Gastrocnemius medialis (tissue), 4 donors: ENCODE measurements around the gene PDE6G. TPM values are rescaled to one million over a fixed set of nuclear protein-coding genes. Genes with fewer than 3 reads are reported as not detected.

Experiments
- ATAC-seq, 2 donors: fragments of 150-250 bp; one replicate each; pipeline ENCODE4 v1.9.1; 2016
- DNase-seq, 2 donors: peaks; one replicate each; pipeline ENCODE4 v3.0.0-alpha.2; 2019
- H3K27ac ChIP-seq, 4 donors: fragments of 200-600 bp; sonication (generic); 1 replicate in 1 of 4; 2 replicates in 3 of 4; pipeline ENCODE4 v1.5.1; 2016 to 2018; ENCODE audit warnings: mild to moderate bottlenecking in 2 of 4, moderate library complexity in 1 of 4
- H3K27me3 ChIP-seq, 3 donors: fragments of 200-600 bp; sonication (generic) in 2 of 3; 1 replicate in 1 of 3; 2 replicates in 2 of 3; pipeline versions ENCODE4 v1.5.1 to v1.6.0; 2016 to 2019; ENCODE audit warnings: mild to moderate bottlenecking in 1 of 3, moderate library complexity in 1 of 3
- H3K36me3 ChIP-seq, 2 donors: fragments of 200-600 bp; sonication (generic) in 1 of 2; one replicate each; pipeline ENCODE4 v1.5.1; 2017 to 2018
- H3K4me1 ChIP-seq, 2 donors: fragments of 200-600 bp; sonication (generic) in 1 of 2; one replicate each; pipeline ENCODE4 v1.5.1; 2016 to 2017; ENCODE audit warnings: mild to moderate bottlenecking in 2 of 2
- H3K4me3 ChIP-seq, 4 donors: fragments of 200-600 bp; sonication (generic) in 3 of 4; 1 replicate in 1 of 4; 2 replicates in 3 of 4; pipeline ENCODE4 v1.5.1; 2016 to 2019; ENCODE audit warnings: mild to moderate bottlenecking in 2 of 4
- H3K9me3 ChIP-seq, 3 donors: fragments of 200-600 bp; sonication (generic) in 2 of 3; 1 replicate in 1 of 3; 2 replicates in 2 of 3; pipeline ENCODE4 v1.5.1; 2016 to 2019
- POLR2A ChIP-seq, 2 donors: fragments of 450-650 bp; IDR thresholded peaks; one replicate each; pipeline ENCODE4 v1.6.1; 2017; ENCODE audit warnings: antibody characterized with exemption in 2 of 2, mild to moderate bottlenecking in 2 of 2, moderate library complexity in 2 of 2
- in situ Hi-C, 4 donors: fragments of 200-750 bp; cut with MboI; loops; one replicate each; pipeline versions ENCODE4 v1.15.0 to v1.8.0; 2017; ENCODE audit warnings: low sequenced_read_pairs in 4 of 4
- intact Hi-C: fragments of 100-400 bp; cut with DNase I; formaldehyde crosslinking; loops from one replicate; pipeline ENCODE4 v1.15.1; 2023; ENCODE audit warnings: low total_unique reads
- total RNA-seq, 4 donors: library from RNA; depleted of rRNA; stranded (reverse); fragments of >200 nt; gene quantifications; one replicate each; pipeline versions ENCODE4 v1.1.0 to v1.2.3, GENCODE V29; 2016
- TF ChIP-seq, protein P1 (sequence below), 5 experiments: fragments of 450-650 bp in 3 of 5; fragments of 200-600 bp in 2 of 5; sonication (generic) in 2 of 5; IDR thresholded peaks in 4 of 5; conservative IDR thresholded peaks in 1 of 5; 1 replicate in 4 of 5; 2 replicates in 1 of 5; pipeline ENCODE4 v1.5.1; 2016 to 2019; ENCODE audit warnings: antibody characterized with exemption in 5 of 5, mild to moderate bottlenecking in 3 of 5, moderate library complexity in 3 of 5

Gene PDE6G
- total RNA-seq, 4 donors from 2014 or later, result not detected

- no peak for TF ChIP-seq POLR2A (IDR thresholded peaks at IDR 0.05)
- Histone ChIP-seq H3K4me1 (peaks cover under 1 to 16% of the 10 kb centered on the region in 2 donors), H3K27ac (no peak overlapping the region), H3K4me3 (no peak overlapping the region), H3K36me3 (peaks cover 0 to 92% of the 10 kb centered on the region in 2 donors), H3K27me3 (no peaks in the 10 kb centered on the region), H3K9me3 (no peaks in the 10 kb centered on the region)
- DNase-seq (no peak), ATAC-seq (no peak)
- in situ Hi-C loops, result no loop called here
- intact Hi-C loops, result no loop called here
These were observed 39.5 kb upstream of the PDE6G start for GRCh38 chr17:81695801-81696200.

- H3K4me1 ChIP-seq, result peaks cover 0 to 16% of the 10 kb centered on the region in 2 donors
- intact Hi-C loops (no loop called here), in situ Hi-C loops (no loop called here)
- H3K36me3 ChIP-seq, result peaks cover 0 to 92% of the 10 kb centered on the region in 2 donors
- ATAC-seq (no peak), DNase-seq (no peak)
- H3K9me3 ChIP-seq, result no peaks in the 10 kb centered on the region
- no peaks in the 10 kb centered on the region for H3K27me3 ChIP-seq
- no peak overlapping the region for H3K27ac ChIP-seq
- TF ChIP-seq, protein P1, sequence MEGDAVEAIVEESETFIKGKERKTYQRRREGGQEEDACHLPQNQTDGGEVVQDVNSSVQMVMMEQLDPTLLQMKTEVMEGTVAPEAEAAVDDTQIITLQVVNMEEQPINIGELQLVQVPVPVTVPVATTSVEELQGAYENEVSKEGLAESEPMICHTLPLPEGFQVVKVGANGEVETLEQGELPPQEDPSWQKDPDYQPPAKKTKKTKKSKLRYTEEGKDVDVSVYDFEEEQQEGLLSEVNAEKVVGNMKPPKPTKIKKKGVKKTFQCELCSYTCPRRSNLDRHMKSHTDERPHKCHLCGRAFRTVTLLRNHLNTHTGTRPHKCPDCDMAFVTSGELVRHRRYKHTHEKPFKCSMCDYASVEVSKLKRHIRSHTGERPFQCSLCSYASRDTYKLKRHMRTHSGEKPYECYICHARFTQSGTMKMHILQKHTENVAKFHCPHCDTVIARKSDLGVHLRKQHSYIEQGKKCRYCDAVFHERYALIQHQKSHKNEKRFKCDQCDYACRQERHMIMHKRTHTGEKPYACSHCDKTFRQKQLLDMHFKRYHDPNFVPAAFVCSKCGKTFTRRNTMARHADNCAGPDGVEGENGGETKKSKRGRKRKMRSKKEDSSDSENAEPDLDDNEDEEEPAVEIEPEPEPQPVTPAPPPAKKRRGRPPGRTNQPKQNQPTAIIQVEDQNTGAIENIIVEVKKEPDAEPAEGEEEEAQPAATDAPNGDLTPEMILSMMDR (IDR thresholded peaks at IDR 0.05 in 4 of 5, conservative IDR thresholded peaks at IDR 0.05 in 1 of 5), result no peak
- no peak for TF ChIP-seq POLR2A (IDR thresholded peaks at IDR 0.05)
- no peak overlapping the region for H3K4me3 ChIP-seq
These were observed 38.9 kb upstream of the PDE6G start for GRCh38 chr17:81695211-81695610.

- H3K27me3 ChIP-seq, result no peaks in the 10 kb centered on the region
- H3K4me1 ChIP-seq, result peaks cover 0 to 16% of the 10 kb centered on the region in 2 donors
- H3K27ac ChIP-seq, result no peak overlapping the region
- intact Hi-C loops, result no loop called here
- no peak for ATAC-seq
- peaks cover 0 to 95% of the 10 kb centered on the region in 2 donors for H3K36me3 ChIP-seq
- H3K4me3 ChIP-seq, result no peak overlapping the region
- H3K9me3 ChIP-seq, result no peaks in the 10 kb centered on the region
- in situ Hi-C loops, result no loop called here
- DNase-seq, result no peak
- TF ChIP-seq POLR2A (IDR thresholded peaks at IDR 0.05), result no peak
- TF ChIP-seq, protein P1 (IDR thresholded peaks at IDR 0.05 in 4 of 5, conservative IDR thresholded peaks at IDR 0.05 in 1 of 5), result no peak
These were observed 38.5 kb upstream of the PDE6G start for GRCh38 chr17:81694810-81695209.

DNA sequence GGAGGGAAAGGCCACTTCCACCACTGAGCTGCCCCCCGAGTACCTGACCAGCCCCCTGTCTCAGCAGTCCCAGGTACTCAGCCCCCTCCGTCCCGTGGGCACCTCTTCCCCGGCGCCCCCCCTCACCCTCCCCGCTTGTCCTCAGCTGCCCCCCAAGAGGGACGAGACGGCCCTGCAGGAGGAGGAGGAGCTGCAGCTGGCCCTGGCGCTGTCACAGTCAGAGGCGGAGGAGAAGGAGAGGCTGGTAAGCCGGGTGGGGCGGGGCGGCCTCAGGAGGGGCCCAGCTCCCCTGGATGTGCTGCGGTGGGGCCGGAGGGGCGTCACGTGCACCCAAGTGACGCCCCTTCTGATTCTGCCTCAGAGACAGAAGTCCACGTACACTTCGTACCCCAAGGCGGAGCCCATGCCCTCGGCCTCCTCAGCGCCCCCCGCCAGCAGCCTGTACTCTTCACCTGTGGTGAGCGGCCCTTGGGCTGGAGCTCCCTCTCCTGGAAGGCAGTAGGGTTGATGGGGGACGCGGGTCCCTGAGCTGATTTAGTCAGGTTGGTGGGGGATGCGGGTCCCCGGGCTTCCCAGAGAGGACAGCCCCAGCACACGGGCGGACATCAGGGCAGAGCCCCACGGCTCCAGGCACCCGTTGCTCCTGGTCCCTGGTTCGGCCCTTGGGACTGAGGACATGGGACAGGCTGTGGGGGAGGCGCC, 37.3 kb upstream of the PDE6G start:
- Histone ChIP-seq H3K36me3 (peaks cover 0 to 95% of the 10 kb centered on the region in 2 donors), H3K9me3 (no peaks in the 10 kb centered on the region), H3K4me3 (no peak overlapping the region), H3K27me3 (no peaks in the 10 kb centered on the region), H3K4me1 (peaks cover 0 to 16% of the 10 kb centered on the region in 2 donors), H3K27ac (no peak overlapping the region)
- intact Hi-C loops, result no loop called here
- no peak for DNase-seq
- in situ Hi-C loops, result no loop called here
- ATAC-seq, result no peak
- TF ChIP-seq, protein P1 (IDR thresholded peaks at IDR 0.05 in 4 of 5, conservative IDR thresholded peaks at IDR 0.05 in 1 of 5), result no peak
- no peak for TF ChIP-seq POLR2A (IDR thresholded peaks at IDR 0.05)

DNA sequence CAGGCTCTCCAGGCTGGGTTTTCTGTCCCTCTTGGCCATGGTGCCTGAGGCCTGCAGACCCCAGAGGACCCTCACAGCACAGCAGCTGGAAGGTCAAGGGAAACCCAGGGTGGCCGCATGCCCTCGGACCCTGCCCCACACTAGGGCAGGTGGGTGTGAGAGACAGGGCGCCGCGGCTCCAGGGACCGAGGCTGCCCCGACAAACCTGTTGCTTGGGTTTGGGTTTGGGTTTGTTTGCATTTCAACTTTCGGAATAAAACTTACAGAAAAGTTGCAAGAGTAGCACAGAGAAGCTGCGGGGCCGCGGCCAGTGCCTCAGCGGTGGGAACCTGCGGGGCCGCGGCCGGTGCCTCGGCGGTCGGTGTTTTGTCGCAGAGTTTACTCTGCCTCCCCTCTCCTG, 35.3 kb upstream of the PDE6G start:
- H3K27ac ChIP-seq, result no peak overlapping the region
- no peak for TF ChIP-seq POLR2A (IDR thresholded peaks at IDR 0.05)
- TF ChIP-seq, protein P1 (IDR thresholded peaks at IDR 0.05 in 4 of 5, conservative IDR thresholded peaks at IDR 0.05 in 1 of 5), result no peak
- H3K27me3 ChIP-seq, result no peaks in the 10 kb centered on the region
- H3K4me1 ChIP-seq, result no peaks in the 10 kb centered on the region
- H3K4me3 ChIP-seq, result no peak overlapping the region
- H3K9me3 ChIP-seq, result no peaks in the 10 kb centered on the region
- intact Hi-C loops (no loop called here), in situ Hi-C loops (no loop called here)
- no peak for DNase-seq
- no peak for ATAC-seq
- peaks cover 0 to 100% of the 10 kb centered on the region in 2 donors for H3K36me3 ChIP-seq
